SHP77 (cell line): ENCODE results near the gene EFL1.
"Not testable (repeated sequence)": the region's sequence is repeated elsewhere in the genome, so short reads cannot be mapped to it uniquely, and the experiment has no call there.

Experiments
- DNase-seq, 2 experiments: peaks; one replicate each; lab custom pipeline; 2025; lab: John Stamatoyannopoulos, UW

The EFL1 gene

DNA sequence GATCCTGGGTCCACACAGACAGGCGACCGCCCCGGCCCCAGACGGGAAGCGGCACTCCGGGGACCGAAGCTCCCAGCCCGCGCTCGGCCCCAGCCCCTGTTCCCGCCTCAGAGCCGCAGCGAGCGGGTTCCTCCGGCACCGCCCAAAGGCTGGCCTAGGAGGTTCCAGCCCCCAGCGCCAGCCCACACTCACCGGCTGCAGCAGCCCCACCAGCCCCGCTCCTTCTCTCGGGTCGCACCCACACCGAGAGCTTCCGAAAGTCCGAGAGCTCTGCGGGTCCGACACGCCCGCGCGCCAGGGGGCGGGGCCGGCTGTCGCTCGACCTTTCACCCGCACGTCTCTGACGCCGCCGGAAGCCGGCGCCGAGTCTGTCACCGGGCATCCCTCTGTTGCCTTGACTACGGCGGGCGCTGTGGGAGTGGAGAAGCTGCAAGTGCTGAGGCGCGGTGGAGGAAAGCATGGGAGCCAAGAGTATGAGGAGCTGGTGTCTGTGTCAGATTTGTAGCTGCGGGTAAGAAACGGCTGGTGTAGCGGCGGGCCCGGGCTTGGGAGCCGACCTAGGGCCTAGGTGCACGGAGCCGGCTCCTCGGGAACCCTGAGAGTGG is at the start of gene EFL1, which contains the start of gene SAXO2:
Gene EFL1, minus strand, starts transcription at position 313 of the 605 bp plus-strand sequence. CDS start 956 bp downstream, outside the sequence.
Gene SAXO2, plus strand, starts transcription at position 397 of the 605 bp plus-strand sequence. Its CDS starts 62 bp downstream, at position 459.
- peak; percentile 87 to 88 for DNase-seq

DNA sequence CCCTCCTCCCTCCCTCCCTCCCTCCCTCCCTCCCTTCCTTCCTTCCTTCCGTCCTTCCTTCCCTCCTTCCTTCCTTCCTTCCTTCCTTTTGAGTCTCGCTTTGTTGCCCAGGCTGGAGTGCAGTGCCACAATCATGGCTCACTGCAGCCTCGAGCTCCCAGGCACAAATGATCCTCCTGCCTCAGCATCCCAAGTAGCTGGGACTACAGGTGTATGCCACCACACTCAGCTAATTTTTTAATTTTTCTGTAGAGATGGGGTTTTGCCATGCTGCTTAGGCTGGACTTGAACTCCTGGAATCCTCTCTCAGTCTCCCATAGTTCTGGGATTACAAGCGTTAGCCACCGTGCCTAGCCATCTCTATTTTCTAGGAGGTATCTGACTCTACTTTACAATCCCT is 48.8 kb upstream of the EFL1 start:
- not testable (repeated sequence) for DNase-seq

DNA sequence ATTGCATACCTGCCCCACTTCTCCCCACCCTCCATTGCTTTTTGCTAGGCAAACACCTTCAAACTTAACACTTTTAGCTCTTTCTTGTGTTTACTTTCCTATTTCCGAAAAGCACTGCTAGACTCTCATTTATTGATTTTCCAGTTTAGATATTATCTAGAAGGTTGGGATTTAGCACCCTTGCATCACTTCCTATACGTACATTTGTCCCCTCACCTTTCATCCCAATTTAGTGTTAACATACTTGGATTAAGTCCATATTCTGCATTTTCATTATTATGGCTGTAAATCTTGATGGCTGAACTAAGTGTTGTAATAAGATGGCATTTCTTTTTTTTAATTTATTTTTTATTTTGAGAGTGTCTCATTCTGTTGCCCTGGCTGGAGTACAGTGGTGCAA is 47.3 kb upstream of the EFL1 start:
- no peak for DNase-seq

DNA sequence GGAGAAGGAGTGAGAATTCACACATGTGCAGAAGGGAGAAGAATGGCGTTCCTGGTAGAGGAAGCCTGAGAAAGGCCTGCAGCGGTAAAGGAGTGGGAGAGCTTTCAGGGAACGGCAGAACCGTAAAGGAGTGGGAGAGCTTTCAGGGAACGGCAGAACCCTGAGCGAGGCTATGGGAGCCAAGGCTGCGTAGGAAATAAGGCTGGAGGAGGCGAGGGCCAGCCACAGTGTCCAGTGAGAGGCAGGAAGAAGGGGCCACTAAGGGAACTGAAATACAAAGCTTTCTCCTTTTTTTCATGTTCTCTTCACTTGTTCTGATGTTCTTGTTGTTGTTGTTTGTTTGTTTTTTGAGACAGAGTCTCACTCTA is 45.2 kb upstream of the EFL1 start:
- DNase-seq, result no peak

DNA sequence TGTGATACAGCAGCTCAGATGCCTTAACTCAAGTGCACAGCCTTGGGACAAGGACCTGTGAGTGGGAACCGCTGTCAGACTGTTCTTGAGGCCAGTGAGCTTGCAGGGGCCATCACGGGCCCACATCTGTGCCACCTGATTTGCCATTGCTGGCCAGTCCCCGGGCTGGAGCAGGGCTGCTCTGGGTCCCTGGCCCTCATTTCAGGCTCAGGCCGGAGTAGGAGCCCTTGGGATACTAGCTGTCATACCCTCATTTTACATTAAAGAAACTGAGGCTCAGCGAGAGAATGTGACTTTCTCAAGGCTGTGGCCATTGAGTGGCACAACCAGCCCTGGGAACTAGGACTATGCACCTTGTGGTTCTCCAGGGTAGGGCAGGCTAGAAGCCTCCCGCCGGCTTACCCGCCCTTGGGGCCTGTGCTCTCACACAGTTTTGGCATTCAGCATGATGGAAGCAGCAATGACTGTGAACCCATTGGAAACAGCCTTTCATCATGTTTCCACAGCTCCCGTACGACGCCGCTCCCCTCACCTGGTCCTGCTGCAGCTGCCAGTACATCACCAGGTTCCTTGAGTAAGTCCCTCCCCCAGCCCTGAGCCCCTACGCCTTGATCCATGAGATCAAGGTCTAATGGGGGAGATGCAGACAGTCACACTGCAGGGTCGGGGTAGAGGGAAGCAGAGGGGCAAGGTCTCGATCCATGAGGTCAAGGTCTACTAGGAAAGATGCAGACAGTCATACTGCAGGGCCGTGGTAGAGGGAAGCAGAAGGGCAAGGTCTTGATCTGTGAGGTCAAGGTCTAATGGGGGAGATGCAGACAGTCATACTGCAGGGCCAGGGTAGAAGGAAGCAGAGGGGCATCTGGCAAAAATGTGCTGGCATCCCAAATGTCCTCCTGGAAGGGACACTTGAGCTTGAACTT is 44.5 kb upstream of the EFL1 start:
- no peak for DNase-seq

DNA sequence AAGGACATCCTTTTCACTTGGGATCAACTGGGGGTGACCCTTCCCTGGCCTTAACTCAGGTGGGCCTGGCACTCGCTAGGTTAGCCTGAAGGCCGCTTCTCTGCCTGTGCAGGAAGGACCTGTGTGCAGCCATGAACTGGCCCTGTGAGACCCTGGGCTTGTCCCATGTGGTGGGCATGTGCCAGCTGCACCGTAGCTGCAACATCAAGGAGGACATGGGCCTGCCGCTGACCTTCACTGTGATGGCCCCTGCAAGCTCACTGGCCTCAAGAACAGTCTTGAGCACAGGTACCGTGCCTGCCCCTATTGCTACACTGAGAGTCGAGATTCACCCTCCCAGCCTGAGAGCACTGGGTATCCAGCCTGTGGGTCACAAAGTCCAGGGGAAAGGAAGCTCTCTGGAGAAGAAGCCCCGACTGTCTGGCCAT is 43.1 kb upstream of the EFL1 start:
- DNase-seq, result no peak

DNA sequence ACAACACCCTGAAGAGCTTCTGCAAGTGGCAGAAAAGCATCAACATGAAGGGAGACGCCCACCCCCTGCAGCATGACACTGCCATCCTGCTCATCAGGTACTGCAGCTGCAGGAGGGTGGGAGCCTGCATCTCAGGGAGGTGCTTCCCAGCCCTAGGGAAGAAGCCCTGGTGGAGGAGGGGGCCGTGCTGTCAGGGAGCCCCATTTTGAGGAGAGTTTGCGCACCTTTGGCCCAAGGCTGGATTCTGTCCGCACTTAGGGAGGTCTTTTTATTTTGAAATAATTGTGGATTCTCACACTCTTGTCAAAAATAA is 42.2 kb upstream of the EFL1 start:
- DNase-seq, result no peak

DNA sequence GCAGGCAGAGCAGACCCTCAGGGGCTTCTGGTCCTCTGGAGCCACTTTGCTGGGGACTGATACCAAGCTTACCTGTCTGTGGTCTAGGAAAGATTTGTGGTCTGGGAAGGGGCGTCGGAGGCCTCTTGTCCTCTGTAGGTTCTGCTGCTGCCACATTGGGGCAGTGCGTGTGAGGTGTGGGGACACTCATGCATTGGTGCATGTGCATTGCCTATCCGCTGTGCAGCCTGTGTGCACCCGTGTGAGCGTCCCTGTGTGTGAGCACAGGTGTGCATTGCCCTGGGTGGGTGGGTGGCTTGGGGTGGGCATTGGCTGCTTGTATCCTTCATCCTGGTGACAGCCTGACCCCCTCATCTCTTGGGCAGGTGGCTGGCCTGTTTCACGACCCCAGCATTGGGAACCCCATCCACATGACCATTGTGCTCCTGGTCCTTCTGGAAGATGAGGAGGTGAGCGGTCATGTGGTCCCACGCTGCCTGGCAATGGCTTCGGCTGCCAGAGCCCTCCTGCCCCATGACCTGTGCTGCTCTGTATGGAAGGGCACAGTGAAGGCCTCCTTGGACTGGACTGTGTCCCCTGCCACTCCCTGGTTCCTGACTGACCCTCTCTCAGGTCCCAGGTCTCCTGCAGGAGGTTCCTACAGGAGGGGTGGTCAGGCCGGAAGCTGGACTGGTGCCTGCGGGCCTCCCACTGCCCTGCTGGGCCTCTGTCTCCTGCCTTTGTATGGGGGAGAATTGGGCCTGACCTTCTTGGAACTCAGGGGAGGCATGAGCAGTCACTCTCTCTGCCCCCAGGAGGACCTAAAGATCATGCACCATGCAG is 41.6 kb upstream of the EFL1 start:
- DNase-seq, result no peak

DNA sequence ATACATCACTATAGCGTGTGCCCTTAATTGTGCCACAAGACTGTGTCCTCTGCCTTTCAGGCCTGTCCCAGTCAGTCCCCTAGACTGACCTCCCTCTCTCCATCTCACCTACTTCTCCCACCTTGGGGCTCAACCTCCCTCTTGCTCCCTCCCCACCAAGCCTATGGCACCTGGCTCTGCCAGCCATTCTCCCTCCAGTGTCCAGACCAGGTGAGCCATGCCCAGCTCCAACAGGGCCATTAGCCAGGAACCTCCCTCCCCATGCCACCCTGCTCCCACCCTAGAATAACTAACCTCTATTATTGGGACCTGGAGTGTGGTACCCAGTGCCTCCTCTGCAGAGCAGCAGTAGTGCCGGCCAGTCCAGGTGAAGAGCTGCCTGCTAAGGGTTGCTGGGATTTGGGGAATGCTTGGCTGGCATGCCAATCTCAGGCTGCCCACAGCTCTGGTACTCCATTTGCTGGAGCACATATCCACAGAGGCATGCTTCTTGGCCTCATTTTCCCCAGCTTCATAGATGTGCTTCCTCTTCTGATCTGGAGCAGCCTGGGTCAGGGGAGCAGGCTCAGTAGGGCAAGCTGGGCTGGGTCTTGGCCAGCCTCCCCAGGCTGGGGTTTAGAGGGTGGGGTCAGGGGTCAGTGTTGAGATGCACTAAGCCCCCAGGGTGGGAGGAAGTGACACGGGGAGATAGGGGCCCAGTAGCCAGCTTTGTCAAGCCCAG is 38.9 kb upstream of the EFL1 start:
- no peak for DNase-seq

DNA sequence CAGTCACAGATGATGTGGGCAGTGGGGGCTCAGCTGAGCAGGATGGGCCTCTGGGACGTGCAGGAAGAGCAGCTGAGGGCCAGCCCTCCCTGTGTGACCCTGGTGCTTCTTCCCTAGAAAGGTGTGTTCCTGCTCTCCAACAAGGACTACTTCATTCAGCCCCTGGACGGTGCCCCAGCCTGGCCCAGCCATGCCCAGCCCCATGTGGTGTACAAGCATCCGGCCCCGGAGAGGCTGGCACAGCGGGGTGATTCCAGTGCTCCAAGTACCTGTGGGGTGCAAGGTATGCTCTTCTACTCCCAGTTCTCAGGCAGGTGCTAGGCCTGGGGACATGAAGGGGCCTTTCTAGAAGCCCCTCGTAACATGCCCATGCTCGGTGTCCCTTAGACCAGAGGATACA is 38.3 kb upstream of the EFL1 start:
- no peak for DNase-seq

DNA sequence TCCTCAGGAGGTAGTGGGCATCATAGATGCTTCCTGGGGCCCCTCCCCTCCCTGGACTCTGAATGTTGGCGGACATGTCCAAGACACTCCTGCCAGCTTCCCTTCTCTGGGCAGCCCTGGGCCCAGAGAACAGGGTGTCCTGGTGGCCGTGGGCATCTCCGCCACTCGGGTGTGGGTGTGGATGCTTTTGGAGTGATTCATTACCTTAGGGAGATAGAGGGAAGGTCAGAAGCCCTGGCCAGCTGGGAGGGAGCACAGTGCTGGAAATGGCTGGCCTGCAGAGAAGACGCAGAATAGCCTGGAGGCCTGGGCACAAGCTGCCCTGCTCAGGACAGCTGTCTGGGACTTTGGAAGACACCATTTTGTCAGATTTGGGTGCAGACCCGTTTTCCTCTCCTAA is 37.8 kb upstream of the EFL1 start:
- DNase-seq, result not testable (repeated sequence)

DNA sequence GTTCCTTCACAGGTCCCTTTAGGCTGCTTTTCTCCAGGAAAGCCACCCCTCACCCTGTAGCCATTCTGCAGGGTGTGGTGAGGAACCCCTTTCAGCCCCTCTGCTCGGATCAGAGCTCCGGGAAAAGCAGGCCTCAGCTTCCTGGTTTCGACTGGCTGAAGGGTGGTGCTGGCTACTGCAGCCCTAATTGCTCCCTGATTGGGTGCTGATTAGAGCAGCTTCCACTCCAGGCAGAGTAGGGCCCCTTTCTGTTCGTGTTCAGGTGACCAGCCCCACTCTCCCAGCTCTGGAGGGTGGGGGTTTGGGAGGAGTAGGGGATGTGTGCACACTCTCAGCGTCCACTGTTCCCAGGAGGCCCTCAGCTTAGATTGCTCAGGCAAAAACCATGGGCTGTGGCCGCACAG is 37.0 kb upstream of the EFL1 start:
- DNase-seq, result not testable (repeated sequence)

DNA sequence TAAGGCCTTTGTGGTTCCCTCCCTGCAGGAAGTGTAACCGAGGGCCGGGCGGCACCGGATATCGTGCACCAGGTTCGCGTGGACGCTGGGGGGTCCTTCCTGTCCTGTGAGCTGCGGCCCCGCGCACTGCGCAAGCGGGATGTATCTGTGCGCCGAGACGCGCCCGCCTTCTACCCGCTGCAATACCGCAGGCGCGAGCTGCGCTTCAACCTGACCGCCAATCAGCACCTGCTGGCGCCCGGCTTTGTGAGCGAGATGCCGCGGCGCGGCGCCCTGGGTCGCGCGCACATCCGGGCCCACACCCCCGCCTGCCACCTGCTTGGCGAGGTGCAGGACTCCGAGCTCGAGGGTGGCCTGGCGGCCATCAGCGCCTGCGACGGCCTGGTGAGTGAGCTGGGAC is 36.0 kb upstream of the EFL1 start:
- no peak for DNase-seq

DNA sequence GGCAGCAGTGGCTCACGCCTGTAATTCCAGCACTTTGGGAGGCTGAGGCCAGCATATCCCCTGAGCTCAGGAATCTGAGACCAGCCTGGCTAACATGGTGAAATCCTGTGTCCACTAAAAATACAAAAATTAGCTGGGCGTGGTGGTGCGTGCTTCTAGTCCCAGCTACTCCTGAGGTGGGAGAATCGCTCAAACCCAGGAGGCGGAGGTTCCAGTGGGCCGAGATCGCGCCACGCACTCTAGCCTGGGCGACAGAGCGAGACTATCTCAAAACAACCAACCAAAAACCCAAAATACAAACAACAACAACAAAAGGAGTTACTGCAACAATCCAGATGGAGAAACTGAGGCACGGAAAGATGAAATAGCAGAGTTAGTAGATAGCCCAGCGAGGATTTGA is 35.5 kb upstream of the EFL1 start:
- no peak for DNase-seq

DNA sequence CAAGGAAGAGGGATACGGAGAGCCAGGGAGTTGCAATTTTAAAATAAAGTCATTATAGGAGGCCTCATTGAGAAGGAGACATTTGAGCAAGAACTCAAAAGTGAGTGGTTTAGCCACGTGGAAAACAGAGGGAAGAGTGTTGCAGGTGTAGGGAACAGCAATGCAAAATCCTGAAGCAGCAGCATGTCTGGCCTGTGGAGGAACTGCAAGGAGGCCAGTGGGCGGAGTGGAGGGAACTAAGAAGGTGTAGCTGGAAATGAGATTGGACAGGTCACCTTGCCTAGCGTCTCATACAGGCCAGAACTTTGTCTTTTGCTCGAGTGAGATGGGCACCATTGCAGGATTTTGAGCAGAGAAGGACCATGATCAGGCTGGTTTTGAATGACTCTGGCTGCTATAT is 35.0 kb upstream of the EFL1 start:
- DNase-seq, result no peak

DNA sequence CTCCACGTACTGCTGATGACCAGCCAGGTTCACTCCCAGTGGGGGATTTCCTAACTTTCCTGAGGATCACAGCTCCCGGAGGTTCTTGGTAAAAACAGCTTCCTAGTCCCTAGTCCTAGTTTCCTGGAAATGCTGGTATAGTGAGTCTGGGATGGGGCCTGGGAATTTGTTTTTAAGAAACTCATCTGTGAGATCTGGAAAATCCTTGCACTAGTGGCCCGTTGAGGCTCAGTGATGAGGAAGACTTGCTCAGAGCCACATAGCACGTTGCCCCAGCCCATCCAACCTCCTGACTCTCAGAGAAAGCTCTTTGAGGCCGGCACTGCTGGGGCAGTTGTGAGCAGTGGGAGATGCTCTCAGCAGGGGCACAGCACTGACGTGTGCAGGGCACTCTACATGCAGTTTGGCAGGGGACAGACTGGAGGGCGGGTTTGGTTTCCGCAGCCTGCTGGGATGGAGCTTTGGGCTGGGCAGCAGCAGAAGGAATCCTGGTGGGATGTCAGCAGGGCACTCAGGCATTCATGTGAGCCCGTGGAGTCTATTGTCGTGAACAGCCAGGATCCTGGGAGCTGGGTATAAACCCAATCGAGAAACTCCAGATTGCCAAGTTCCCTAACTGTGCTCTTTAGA is 31.6 kb upstream of the EFL1 start:
- no peak for DNase-seq

DNA sequence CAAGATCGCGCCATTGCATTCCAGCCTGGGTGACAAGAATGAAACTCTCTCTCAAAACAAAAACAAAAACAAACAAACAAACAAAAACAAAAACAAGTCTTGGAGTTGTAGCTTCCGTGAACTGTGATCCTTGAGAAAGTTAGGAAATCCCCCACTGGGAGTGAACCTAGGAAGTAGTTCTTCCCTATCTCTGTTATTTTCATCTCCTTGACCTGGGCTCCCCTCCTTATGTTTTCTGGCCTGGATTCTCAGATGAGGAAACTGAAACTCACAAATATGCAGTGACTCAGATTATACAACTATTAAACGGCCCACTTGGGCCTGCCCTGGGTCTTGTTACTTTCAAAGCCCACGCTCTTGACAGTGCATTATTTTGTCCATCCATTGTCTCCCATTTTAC is 29.7 kb upstream of the EFL1 start:
- no peak for DNase-seq

DNA sequence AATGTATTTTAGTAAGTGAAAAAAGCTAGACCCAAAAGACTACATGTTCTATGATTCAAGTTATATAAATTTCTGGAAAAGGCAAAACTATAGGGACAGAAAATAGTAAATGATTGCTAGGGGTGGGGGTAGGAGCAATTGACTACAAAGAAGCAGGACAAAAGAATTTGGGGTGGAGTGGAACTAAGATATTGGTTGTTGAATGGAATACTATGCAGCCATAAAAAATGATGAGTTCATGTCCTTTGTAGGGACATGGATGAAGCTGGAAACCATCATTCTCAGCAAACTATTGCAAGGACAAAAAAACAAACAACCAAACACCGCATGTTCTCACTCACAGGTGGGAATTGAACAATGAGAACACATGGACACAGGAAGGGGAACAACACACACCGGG is 25.7 kb upstream of the EFL1 start:
- not testable (repeated sequence) for DNase-seq

DNA sequence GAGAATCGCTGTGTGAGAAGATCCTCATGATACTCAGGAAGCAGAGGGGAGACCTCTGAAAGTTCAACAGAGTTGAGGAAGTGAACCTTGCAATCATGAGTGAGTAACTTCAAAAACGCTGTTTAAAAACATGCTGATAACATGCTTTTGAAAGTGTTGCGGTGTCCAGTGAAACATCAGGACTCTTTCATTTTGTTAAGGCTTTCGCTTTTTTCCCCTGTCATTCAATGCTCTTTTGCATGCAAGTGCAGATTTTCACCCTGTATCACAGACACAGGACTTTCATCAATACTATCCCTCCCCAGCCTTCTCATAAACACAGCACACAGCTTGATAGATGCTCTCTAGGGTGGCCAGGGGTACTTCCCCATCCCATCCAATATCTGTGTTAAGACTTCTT is 23.9 kb upstream of the EFL1 start:
- not testable (repeated sequence) for DNase-seq

DNA sequence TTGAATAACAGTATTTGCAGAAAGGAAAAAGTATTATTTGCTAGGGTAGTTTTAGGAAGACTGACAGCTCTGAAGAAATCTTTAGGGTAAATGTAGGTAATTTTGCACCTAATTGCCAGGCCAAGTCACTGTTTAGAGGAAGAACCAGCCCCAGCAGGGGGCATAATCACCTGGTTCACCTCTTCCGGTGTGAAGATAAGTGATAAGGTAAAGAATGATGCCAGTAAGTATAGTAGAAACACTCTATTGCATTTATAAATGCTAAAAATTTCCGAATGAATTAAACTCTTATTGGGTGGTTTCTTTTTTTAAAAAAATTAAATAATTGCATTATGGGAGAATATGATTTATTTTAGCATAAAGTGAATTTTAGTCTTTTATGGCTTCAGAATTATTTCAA is 21.8 kb upstream of the EFL1 start:
- not testable (repeated sequence) for DNase-seq

DNA sequence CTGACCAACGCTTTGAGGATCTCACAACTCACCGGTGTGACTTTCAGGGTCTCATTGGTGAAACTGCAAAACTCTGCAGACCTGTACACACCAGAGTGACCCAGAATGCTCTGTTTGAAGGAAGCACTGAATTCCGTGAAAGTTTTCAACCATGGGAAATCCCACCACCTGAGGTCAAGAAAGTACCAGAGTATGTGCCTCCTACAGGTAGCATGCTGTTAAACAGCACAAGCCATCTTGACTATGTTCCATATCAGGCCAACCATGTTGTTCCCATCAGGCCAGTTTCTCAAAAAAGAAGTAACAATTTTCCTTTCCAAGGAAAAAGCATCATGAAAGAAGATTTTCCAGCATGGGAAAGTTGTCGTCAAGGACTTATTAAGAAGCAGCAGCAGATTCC is 19.9 kb upstream of the EFL1 start:
- DNase-seq, result not testable (repeated sequence)
